Esophagus (tissue), 2 donors: ENCODE results near the gene SYT7. TPM values are rescaled to one million over a fixed set of nuclear protein-coding genes. Genes with fewer than 3 reads are reported as not detected.

Experiments used
- H3K27ac ChIP-seq, 2 donors: one replicate each; pipeline ENCODE4 v1.5.1; 2013; ENCODE audit warnings: low read depth in 2 of 2, mild to moderate bottlenecking in 2 of 2, inconsistent platforms in 1 of 2, low read length in 1 of 2, moderate library complexity in 1 of 2
- H3K27me3 ChIP-seq, 2 donors: one replicate each; pipeline ENCODE4 v1.6.1; 2013; ENCODE audit warnings: low read length in 2 of 2, control low read depth in 1 of 2, mild to moderate bottlenecking in 1 of 2; ENCODE audit not compliant: insufficient read depth in 2 of 2, control insufficient read depth in 1 of 2
- H3K36me3 ChIP-seq, 2 donors: one replicate each; pipeline ENCODE4 v1.6.1; 2013; ENCODE audit warnings: low read length in 1 of 2; ENCODE audit not compliant: control insufficient read depth in 2 of 2, insufficient read depth in 2 of 2
- H3K4me1 ChIP-seq, 2 donors: one replicate each; pipeline ENCODE4 v1.6.1; 2013; ENCODE audit warnings: low read length in 1 of 2; ENCODE audit not compliant: control insufficient read depth in 2 of 2, insufficient read depth in 2 of 2
- H3K4me3 ChIP-seq, 2 donors: one replicate each; pipeline ENCODE4 v1.5.1; 2013; ENCODE audit warnings: low read length in 2 of 2, mild to moderate bottlenecking in 2 of 2, low read depth in 1 of 2, moderate library complexity in 1 of 2
- H3K9me3 ChIP-seq, 2 donors: one replicate each; pipeline ENCODE4 v1.6.1; 2013; ENCODE audit warnings: mild to moderate bottlenecking in 2 of 2, low read depth in 1 of 2, low read length in 1 of 2, moderate library complexity in 1 of 2; ENCODE audit not compliant: control insufficient read depth in 2 of 2, insufficient read depth in 1 of 2
- WGBS, 2 donors: extraction: QIAGEN DNeasy Blood & Tissue Kit; methylation state at CpG; one replicate each; pipeline ENCODE4 v1.1.7; 2013; 5-methylcytosine and 5-hydroxymethylcytosine counted together
- polyA plus RNA-seq, 2 donors: library from polyadenylated mRNA; stranded (reverse); fragments of 200-250 nt; gene quantifications; one replicate each; pipeline ENCODE4 v1.2.3, GENCODE V29; 2013
- donor health status: healthy with polysubstance abuse.
- donor health status: Bipolar disorder and iron deficiency.

The SYT7 gene
- polyA plus RNA-seq, 2 donors, result 1.3 to 2.2 TPM

DNA sequence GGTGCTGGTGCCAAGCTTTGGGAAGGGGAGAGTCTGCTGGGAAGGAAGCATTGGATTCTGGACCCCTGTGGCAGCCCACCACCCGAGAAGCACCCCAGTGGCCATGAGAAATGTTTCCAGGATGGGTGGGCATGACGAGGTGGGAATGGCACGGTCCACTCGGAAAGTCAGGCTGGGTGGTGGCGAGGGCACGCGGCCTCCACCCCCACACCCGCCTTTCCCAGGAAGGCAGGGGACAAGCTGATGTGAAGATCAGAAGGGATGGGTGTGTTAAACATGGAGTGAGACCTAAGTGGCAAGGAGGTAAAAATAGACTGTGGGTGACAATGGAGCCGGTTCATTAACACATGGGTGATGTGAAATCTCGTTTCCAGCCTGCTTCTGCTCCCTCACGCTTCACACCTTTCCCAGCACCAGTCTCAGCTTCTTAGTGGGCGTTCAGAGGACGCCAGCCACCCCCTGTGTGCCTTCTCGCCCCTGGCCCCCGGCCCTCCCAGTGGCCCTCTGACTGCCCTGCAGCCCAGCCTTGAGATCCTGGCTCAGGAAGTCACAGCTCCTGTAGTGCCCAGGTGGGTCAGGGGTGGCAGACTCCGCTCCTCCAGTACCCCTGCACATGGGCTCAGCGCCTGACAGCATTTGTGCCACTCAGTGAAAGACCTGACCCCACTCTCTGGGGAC, 44.7 kb downstream of the SYT7 start:
- Histone ChIP-seq H3K9me3 (no peaks in the 10 kb centered on the region), H3K4me1 (peaks cover 0 to 2% of the 10 kb centered on the region in 2 donors), H3K4me3 (no peak overlapping the region), H3K36me3 (no peaks in the 10 kb centered on the region), H3K27ac (no peak overlapping the region), H3K27me3 (no peaks in the 10 kb centered on the region)
- WGBS, 2 donors, result 78 to 79% methylated on average over 17 of the region's 17 CpGs

DNA sequence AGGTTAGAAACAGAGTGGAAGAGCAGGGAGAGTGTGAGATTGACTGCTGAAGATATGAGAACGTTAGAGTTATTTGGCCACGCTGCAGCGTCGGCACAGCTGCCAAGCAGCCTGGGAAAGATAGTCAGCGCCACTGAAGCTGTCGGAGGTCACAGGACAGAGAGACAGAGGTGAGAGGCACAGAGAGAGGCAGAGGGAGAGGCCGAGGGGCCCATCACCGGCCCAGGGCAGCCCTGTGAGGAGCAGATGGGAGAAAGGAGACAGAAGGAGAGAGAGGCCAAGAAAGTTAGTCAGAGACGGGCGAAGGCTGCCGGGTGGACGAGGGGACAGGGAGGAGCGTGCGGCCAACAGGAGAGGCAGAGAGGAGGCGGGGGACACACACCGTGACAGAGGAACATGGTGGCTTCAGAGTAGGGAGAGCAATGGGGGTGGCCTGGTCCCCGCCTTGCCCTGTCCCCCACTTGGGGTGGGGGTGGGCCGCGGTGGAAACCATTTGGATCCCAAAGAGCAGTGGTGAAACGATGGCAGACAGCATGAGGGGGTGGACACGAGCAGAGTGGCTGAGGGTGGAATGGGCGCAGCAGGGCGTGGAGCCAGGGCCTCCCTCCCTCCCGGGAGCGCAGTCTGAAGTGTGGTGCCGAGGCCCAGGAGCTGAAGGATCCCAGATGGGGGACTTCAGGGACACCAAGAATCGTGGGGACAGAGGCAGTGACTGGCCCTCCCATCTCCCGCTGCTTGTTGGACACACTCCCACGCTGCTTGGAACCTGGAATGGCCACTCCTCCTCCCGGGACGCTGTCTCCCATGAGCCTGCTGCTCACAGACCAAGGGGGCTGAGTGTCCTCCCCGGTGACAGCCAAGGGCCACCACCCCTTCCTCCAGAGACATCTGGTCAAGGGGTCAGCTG, 45.7 kb downstream of the SYT7 start:
- Histone ChIP-seq H3K27me3 (no peaks in the 10 kb centered on the region), H3K4me3 (no peak overlapping the region), H3K36me3 (no peaks in the 10 kb centered on the region), H3K9me3 (no peaks in the 10 kb centered on the region), H3K4me1 (peaks cover 0 to 4% of the 10 kb centered on the region in 2 donors), H3K27ac (no peak overlapping the region)
- WGBS, 2 donors, result 61 to 63% methylated on average over 30 to 32 of the region's 32 CpGs

DNA sequence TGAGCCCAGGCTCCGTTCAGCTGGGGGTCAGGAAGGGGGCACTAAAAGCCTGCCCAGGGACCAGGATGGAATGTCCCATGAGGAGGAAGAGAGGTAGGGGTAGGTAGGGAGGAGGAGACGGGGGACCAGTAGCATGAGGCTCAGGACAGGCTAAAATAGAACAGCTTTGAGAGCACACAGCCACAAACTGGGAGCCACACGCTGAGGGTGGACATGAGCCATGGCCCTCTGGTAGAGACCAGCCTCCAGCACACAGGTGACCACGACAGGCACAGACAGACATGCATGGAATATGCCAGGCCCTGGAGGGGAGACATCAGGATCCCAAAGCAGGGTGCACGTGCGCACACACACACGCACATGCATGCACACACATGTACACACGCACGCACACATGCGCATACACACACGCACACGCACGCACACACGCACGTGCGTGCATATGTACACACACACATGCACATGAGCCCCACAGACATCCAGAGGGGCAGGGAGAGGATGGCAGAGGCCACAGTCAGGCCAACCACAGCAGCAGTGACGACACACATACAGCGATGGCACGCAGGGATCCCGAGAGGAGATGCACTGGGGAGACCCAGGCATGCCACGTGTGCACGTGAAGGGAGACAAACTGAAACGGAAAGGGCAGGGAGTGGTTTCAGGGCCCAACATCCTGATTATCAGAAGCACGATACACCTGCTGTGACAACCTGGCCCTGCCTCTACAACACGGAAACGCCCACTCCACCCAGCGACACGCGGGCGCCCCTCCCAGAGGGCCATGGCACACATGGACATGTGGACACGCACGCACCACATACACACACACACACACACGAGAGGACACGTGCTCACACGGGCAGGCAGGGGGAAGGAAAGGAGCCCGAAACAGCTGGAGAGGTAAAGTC, 46.6 kb downstream of the SYT7 start:
- H3K36me3 ChIP-seq, result no peaks in the 10 kb centered on the region
- WGBS, 2 donors, result 69 to 72% methylated on average over 36 of the region's 36 CpGs
- no peaks in the 10 kb centered on the region for H3K27me3 ChIP-seq
- H3K4me1 ChIP-seq, result peaks cover 0 to 4% of the 10 kb centered on the region in 2 donors
- H3K9me3 ChIP-seq, result no peaks in the 10 kb centered on the region
- no peak overlapping the region for H3K27ac ChIP-seq
- no peak overlapping the region for H3K4me3 ChIP-seq

DNA sequence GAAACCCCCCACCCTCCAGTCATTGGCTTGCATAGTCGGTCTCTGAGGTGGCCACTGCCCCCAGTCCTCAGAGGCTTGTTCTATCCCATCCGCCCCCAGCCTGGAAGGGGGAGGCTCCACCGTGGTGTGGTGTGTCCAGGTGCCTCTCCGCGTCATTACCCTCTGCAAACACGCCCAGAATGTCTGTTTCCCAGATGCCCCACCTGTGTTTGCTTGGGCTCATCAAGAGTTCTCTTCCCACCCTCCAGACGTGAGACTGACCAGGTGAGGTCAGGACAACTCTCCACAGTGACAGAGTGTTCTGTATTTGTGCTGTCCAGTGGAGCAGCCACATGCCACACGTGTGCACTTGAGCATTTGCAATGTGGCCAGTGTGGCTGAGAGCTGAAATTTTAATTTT, 47.5 kb downstream of the SYT7 start:
- no peaks in the 10 kb centered on the region for H3K9me3 ChIP-seq
- no peak overlapping the region for H3K27ac ChIP-seq
- H3K36me3 ChIP-seq, result no peaks in the 10 kb centered on the region
- peaks cover 0 to 4% of the 10 kb centered on the region in 2 donors for H3K4me1 ChIP-seq
- WGBS, 2 donors, result 57 to 63% methylated on average over 8 of the region's 8 CpGs
- no peak overlapping the region for H3K4me3 ChIP-seq
- H3K27me3 ChIP-seq, result no peaks in the 10 kb centered on the region

DNA sequence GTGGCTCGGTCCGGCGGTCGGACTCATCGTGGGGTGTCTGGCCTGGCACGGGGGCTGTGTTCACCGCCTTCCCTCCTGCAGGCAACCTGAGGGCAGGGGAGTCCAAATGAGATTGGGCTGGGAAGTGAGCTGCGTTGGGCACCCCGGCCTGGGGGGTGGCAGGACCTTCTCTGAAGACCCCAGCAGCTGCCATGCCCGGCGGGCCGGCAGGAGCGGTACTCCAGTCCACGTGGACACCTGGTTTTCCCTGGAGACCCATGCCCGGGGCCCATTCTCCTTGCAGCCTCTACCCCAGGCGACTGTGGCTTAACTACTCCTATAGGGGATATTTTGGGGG, 47.9 kb downstream of the SYT7 start:
- H3K4me3 ChIP-seq, result no peak overlapping the region
- no peaks in the 10 kb centered on the region for H3K36me3 ChIP-seq
- H3K27me3 ChIP-seq, result peaks cover 0 to under 1% of the 10 kb centered on the region in 2 donors
- H3K4me1 ChIP-seq, result peaks cover 0 to 4% of the 10 kb centered on the region in 2 donors
- WGBS, 2 donors, result 88 to 92% methylated on average over 16 of the region's 16 CpGs
- H3K9me3 ChIP-seq, result no peaks in the 10 kb centered on the region
- no peak overlapping the region for H3K27ac ChIP-seq

DNA sequence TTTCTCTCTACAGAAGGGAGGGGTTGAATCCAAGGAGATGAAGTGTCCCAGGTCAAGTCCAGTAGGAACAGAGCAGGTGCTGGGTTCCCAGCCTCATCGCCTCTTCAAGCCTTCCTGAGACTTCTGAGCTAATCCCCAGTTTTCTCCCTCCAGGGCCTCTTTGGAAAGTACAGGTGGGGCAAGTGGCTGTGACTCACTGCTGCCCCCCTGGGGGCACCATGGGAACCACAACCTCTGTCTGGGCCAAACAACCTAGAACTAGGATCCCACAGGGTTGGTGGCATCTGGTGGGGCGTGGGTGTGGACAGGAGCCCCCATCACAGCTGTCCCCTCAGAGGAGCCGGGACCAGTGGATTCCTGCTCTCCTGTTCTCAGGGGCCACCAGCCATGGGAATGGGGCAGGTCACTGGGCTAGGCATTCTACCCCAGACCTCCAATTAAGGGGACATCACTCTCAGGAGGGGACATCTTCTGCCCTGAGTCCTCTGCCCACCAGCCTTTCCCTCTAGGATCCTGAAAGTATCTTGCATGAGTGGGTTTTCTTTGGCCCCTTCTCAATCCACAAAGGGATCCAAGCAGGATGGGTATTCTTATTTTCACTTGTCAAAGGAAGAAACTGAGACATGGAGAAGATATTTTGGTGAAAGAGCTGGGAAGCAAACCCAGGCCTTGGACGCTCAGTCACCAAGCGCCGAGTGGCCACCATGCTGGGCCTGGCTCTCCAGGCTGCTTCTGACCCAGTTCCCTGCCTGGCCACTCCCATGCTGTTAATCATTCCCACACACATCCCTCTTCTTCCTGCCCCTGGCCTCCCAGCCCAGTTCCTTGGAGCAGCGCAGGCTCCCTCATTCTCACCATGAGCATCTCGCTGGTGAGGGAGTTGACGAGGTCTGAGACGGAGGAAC, 48.5 kb downstream of the SYT7 start:
- no peak overlapping the region for H3K4me3 ChIP-seq
- peaks cover 0 to 3% of the 10 kb centered on the region in 2 donors for H3K36me3 ChIP-seq
- H3K9me3 ChIP-seq, result no peaks in the 10 kb centered on the region
- peaks cover 0 to 4% of the 10 kb centered on the region in 2 donors for H3K4me1 ChIP-seq
- H3K27ac ChIP-seq, result no peak overlapping the region
- WGBS, 2 donors, result 73 to 81% methylated on average over 10 of the region's 10 CpGs
- peaks cover 0 to 2% of the 10 kb centered on the region in 2 donors for H3K27me3 ChIP-seq

DNA sequence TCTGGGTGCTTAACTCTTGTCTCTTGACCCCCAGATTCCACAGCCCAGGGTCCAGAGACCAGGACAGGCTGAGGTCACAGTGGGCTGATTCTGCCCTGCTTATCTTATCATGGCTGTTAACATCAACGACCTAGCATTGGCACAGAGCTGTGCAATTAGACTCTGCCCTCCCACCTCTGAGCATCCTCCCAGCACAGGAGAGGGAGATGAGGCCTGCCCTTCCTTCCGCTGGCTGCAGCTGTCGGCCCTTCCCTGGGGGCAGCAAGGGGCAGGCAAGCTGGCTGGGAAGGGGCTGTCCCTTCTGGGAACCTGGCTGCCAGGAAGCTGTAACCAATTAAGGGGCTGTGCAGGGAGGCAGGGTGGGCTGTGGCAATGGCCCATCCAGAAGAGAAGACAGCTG, 49.8 kb downstream of the SYT7 start:
- Histone ChIP-seq H3K27me3 (peaks cover 0 to 2% of the 10 kb centered on the region in 2 donors), H3K4me3 (no peak overlapping the region), H3K36me3 (peaks cover 0 to 3% of the 10 kb centered on the region in 2 donors), H3K4me1 (peaks cover 0 to 4% of the 10 kb centered on the region in 2 donors), H3K9me3 (no peaks in the 10 kb centered on the region), H3K27ac (no peak overlapping the region)
- WGBS, 2 donors, result 55 to 58% methylated on average over 3 of the region's 3 CpGs

DNA sequence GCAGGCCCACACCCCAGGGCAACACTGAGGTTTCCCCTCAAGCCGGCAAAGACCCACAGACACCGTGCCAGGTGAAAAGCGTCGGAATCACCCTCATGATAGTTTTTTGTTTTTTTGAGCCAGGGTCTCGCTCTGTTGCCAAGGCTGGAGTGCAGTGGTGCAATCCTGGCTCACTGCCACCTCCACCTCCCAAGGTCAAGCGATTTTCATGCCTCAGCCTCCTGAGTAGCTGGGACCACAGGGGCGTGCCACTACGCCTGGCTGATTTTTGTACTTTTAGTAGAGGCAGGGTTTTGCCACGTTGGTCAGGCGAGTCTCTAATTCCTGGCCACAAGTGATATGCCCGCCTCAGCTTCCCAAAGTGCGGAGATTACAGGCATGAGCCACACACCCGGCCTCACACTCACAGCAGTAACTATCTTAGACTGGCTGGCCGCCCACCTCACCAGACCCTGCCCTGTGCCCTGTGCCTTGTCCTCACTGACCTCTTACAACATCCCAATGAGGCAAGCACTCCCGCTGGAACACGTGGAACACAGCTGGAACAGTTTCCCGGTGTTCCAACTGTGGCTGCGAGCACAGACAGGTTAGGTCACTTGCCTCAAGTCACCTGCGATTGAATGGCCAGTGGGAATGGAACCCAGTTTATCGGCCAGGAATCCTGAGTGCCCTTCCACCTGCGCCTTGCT, 51.2 kb downstream of the SYT7 start:
- Histone ChIP-seq H3K27me3 (peaks cover 0 to 2% of the 10 kb centered on the region in 2 donors), H3K4me3 (no peak overlapping the region), H3K9me3 (no peaks in the 10 kb centered on the region), H3K36me3 (peaks cover 0 to 3% of the 10 kb centered on the region in 2 donors), H3K27ac (no peak overlapping the region), H3K4me1 (peaks cover 0 to 5% of the 10 kb centered on the region in 2 donors)
- 72% methylated on average over 21 of the region's 21 CpGs for WGBS, 2 donors
